Fibroblast of skin of back (primary cell): ENCODE data around the gene KIF13A.
"Not testable (repeated sequence)": the region's sequence is repeated elsewhere in the genome, so short reads cannot be mapped to it uniquely, and the experiment has no call there.

Experiments
- DNase-seq: peaks from one replicate; pipeline ENCODE4 v3.0.0-alpha.2; 2013

The KIF13A gene

GRCh38 chr6:17870300-17871188 lies 116.9 kb downstream of the KIF13A start:
- DNase-seq: no peak

- no peak for DNase-seq
Observed at GRCh38 chr6:17869753-17870050, 117.7 kb downstream of the KIF13A start.

DNA sequence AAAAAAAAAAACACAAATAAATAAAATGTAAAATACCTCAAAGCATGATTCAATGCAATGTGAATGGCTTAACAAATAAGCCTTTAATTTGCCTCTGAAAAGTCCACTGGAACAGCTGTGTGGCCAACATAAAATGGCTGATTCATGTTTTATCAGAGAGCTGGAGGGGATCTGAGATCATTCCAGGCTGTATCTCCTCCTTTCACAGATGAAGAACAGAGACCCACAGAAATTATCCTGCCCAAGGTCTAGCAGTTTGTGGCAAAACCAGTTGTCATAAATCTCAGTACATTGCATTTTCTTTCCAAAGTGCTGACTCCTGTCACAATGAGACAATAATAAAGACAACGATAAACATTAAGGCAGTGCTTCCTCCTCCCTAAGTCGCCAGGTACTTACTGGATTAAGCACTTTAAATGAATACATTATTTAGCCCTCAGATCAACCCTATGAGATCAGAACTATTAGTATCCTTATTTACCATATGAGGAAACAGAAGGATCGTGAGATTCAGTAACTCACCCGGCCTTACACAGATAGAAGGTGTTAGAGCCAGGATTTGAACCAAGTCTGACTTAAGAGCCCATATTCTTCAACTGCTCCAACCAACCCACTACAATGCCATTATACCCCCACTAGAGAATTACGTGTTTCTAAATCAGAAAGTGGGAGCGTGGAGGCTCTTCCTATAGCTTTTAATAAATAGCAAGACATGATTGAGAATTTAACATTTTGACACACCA lies 118.3 kb downstream of the KIF13A start:
- peak; percentile 28 for DNase-seq

DNA sequence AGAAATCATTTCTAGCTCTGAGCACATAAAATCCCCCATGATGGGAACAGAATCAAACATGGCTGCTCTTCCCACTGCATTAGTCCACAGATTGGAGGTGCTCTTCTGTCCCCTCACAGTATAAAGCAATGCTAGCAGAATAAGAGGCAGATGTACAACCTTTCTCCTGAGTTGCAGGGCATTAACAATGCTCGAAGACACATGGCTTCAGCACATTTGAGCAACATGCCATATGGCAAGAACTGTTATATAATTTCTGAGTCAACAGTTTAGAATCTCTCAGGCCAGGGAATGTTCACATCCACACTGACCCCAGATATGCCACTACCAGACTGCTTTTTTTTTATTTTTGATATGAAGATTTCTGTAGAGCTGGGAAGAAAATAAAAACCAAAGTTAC lies 119.6 kb downstream of the KIF13A start:
- DNase-seq: peak; percentile 76

GRCh38 chr6:17866876-17867444 lies 120.5 kb downstream of the KIF13A start:
- peak; percentile 26 for DNase-seq

- DNase-seq: peak; percentile 93
Observed at GRCh38 chr6:17865798-17866725, 121.4 kb downstream of the KIF13A start.

DNA sequence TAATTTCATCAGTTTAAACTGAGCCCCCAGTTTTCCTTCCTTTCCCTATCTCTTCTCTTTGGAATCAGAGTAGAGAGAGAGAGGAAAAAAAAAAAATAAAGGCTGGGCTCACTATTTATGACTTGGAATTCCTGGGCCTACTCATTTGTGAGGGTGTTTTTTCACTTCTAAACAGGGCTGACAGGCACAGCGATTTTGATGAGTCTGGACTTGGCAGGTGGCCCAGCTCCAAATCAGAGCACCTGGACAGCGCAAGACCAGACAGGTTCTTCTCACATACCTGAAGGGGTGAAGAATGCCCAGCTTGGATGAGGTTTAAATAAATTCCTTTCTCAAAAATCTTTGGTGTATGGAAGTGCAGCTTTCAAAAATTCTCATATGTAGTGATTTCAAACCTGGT lies 122.2 kb downstream of the KIF13A start:
- peak; percentile 37 for DNase-seq

DNA sequence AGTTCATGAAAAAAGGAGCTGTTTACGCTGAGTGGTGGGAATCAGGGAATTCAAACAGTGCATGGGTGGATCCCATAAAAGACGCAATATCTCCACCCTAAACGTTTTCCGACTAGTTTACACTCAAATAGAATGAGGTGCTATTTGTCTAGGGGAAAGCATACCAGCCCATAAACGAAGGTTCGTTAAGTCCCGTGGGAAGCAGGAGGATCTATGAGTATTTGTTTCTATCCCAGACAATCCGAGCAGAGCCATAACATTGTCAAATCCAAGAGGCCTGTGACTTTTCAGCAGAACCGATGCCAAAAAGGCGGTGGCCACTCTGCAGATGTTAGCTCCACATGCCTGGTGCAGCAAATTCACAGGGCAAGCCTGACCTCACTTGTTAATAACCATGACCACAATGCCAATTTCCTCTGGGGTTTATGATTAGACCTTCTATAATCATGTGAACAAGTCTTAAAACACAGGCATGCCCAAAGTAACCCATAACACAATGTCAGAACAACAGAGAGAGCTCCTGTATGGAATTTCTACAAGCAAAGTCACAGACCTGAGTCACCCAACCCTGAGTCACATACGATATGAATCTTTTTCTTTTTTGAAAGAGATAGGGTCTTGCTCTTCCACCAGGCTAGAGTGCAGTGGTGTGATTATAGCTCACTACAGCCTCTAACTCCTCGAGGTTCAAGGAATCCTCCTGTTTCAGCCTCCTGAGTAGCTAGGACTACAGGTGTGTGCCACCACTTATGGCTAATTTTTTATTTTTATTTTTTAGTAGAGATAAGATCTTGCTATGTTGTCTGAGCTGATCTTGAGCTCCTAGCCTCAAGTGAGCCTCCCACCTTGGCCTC lies 123.3 kb downstream of the KIF13A start:
- peak; percentile 91 for DNase-seq

GRCh38 chr6:17861361-17861760 lies 126.1 kb downstream of the KIF13A start:
- no peak for DNase-seq

DNA sequence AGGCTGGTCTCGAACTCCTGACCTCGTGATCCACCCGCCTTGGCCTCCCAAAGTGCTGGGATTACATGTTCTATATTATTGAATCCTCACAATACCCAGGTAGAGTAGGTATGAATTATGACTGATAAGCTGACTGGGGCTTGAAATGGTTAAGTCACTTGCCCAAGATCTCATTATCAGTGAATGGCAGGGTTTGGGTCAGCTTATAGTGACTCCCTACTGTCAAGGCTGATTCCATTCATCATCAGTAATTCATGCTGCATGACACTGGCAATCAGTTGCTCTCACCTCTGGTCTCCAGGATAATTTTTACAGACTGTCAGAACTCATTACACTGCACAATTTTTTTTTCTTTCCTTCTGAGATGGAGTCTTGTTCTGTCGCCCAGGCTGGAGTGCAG lies 127.6 kb downstream of the KIF13A start:
- DNase-seq: no peak

DNA sequence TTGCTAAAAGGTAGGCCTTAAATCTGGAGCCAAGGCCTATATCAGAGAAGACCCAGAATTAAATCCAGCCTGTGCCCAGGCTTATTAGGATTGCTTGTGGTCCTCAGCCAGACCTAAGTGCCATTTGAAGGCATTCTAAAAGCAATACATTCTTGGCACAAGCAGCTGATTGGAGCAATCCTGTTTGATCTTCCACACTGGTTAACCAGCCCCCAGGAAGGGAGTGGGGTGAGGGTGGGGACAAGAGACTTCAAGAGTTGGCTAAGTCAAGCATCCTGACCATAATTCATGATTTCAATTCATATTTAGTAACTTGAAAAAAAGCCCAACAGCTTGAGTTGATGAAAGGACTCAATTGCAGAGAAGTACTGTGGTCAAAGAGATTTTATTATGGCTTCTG lies 128.9 kb downstream of the KIF13A start:
- DNase-seq: no peak

- DNase-seq: not testable (repeated sequence)
Observed at GRCh38 chr6:17857188-17857587, 130.2 kb downstream of the KIF13A start.

DNA sequence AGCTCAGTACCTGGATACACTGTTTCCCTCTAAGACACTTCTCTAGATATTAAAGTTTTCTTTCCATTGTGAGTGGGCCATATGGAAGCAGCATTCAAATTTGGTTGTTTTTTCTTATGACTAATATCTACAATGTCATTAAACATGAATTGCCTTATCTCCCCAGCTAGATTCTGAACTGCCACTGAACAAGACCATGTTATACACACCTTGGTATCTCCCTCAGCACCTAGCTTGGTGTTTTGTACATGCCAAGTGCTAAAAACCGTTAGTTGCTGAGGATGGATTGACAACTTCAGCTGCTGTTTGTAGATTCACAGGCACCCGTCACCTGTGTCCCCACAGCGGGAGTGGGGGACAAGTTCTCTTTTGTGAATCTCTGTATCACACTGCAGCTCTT lies 131.1 kb downstream of the KIF13A start:
- DNase-seq: no peak

GRCh38 chr6:17855381-17855780 lies 132.1 kb downstream of the KIF13A start:
- DNase-seq: no peak

- DNase-seq: no peak
Observed at GRCh38 chr6:17853533-17853932, 133.9 kb downstream of the KIF13A start.

DNA sequence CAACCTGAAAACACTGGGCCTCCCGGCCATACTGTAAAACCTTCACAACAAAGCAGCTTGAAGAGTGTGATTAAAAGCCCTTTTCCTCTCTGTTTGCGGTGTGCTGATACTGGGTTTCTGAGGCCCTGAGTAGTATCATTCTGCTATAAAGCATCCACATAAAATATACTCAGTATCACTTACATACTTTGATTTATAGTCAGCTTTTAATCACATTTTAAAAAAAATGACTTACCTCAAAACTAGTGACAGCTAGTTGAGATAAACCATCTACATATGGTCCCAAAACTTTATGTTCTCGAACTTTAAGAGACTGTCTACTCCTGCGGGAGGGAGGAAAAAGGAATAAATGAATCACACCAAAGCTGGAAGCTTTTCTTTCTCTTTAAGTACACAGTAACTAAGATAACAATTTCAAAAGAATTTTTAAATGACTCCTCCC lies 135.7 kb downstream of the KIF13A start:
- DNase-seq: peak; percentile 81

DNA sequence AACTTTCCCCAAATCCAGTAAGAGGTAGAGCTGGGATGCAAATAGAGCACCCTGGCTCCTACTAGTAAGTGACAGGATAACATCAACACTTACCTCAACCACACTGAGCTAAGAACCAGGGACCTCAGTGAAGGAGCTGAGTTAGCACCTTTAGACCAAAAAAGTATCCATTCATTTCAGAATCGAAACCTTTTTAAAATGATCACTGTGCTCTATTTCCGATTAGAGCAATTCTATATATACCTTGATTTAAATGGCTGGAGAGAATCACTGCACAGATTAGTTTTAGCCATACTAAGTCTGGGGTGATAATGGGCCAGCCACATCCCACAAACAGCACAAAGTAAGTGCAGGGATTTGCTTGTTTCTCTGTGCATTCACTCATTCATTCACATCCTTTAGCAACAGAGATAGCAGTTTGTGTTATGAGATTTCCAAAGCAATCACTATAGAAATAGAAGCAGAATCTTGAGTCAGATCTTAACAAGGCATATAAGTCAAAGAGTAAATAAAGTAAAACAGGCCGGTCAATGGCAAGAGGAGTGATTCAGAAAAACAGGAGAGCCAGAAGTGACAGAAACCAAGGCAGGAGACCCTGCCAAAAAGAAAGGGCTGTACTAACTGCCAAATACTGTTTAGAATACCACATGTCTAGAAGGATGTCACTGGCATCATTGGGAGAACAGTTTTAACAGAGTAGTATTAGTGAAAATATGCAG lies 136.3 kb downstream of the KIF13A start:
- DNase-seq: peak; percentile 63

DNA sequence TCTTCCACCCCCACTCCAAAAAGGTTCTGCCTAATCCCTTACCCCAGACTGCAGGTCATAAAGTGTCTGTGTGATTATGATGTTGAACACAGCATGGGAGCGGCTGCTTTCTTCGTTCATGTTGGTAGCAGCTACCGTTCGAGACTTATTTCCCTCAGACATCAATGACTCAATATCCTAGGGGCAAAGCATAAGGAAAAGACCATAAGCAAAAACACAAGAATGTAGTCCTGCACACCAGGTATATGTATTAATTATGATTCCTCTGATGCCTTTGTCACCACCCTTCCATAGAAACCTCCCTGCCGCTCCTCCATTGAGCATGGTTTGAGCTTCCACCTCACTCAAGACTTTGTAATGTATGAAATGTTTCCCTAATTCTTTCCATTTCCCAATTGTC lies 137.2 kb downstream of the KIF13A start:
- DNase-seq: no peak

GRCh38 chr6:17847203-17847760 lies 140.2 kb downstream of the KIF13A start:
- DNase-seq: no peak

DNA sequence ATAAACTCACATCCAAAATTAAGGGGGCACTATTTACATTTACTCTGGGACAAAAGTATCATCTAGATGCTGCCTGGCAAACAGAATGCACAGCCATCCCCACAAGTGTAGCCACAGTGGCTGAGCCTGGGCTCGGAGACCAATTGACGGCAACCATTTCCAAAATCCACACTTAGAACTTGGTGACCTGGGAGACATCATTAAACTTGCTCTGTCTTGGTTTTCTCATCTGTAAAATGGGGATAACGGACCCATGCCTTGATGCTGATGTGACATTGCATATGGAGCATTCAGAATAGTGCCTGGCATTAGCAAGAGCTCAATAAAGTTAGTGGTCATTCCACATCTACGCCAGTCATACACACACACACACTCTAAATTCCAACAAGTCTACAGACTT lies 140.7 kb downstream of the KIF13A start:
- no peak for DNase-seq

DNA sequence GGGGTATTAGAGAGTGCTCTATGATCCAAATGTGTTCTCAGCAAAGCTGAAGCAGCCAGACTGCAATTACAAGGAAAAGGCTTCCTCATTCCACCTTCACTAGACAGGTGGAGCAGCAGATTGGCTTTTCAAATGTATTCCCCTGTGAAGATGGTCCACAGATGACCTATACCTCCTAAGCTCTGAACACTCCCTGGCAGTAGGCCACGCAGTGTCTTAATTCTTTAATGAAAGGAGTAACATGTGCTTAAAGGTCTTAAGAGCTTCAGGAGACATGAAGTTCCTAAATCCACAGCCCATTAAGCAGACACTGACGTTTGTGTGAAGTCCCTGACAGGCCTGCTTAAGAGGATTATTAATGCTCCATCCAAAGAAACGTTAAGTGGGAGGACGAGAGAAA lies 141.8 kb downstream of the KIF13A start:
- DNase-seq: no peak
